ENCODE results near the gene UGCG. TPM values are rescaled to one million over a fixed set of nuclear protein-coding genes. Genes with fewer than 3 reads are reported as not detected.

Gene UGCG
- total and polyA plus RNA-seq, 2 of the 4 experiments (the other 2 are of a cell fraction) = 84.2 to 104 TPM

- H3K9ac ChIP-seq (ENCODE audit: low read depth, low read length) = no peak overlapping the region
- no peak overlapping the region for H2AK9ac ChIP-seq (replicated peaks; ENCODE audit: low read depth, low read length, poor library complexity)
- CTCF ChIA-PET = no interaction called here
- DNase-seq = no peak
- H3K23ac ChIP-seq (ENCODE audit: low read depth, low read length) = no peak overlapping the region
- no peaks in the 10 kb centered on the region for H3K79me1 ChIP-seq (ENCODE audit: low read depth in 1 of 2, low read length in 2 of 2)
- no peaks in the 10 kb centered on the region for H3K36me3 ChIP-seq (ENCODE audit: control insufficient read depth, insufficient read depth, low read length)
- H3K9me3 ChIP-seq (ENCODE audit: control insufficient read depth, insufficient read depth, low read length) = no peaks in the 10 kb centered on the region
- peak overlapping the region; percentile 77 for H2AFZ ChIP-seq (replicated peaks; ENCODE audit: low read length, poor library complexity)
- intact Hi-C loops (cut with micrococcal nuclease) = no loop called here
- H4K20me1 ChIP-seq (ENCODE audit: insufficient read depth, low read length) = no peaks in the 10 kb centered on the region
- peaks cover 3% of the 10 kb centered on the region for H3K4me1 ChIP-seq (ENCODE audit: control insufficient read depth, insufficient read depth, low read length)
- 100% methylated on average over 1 of the region's 3 CpGs; no CpG with 5 or more reads in 1 of the 2 experiments for WGBS, 2 experiments (ENCODE audit: extremely low coverage in 2 of 2, insufficient read length in 1 of 2)
- POLR2A ChIA-PET (ENCODE audit: unreplicated experiment) = no interaction called here
- peak overlapping the region; percentile 22 for H3K4ac ChIP-seq (ENCODE audit: low read depth, low read length)
- 0 out of 2 replicates have a peak, but pooled peaks cover 1% of the 10 kb centered on the region for H3K27me3 ChIP-seq (ENCODE audit: control insufficient read depth, insufficient read depth, low read length)
- no peak overlapping the region for H3K18ac ChIP-seq (ENCODE audit: low read depth, low read length)
- H4K5ac ChIP-seq (ENCODE audit: low read depth, low read length) = no peak overlapping the region
- no peak overlapping the region for H2BK5ac ChIP-seq (ENCODE audit: low read depth, low read length, poor library complexity, severe bottlenecking)
- H3K4me2 ChIP-seq (ENCODE audit: low read depth, low read length) = no peak overlapping the region
- no peak overlapping the region for H3K4me3 ChIP-seq (ENCODE audit: insufficient read depth, low read depth, low read length)
- no peak overlapping the region for H3K27ac ChIP-seq (ENCODE audit: insufficient read depth, low read length)
- no peak overlapping the region; the same call in 1 of the 2 replicates for H3K14ac ChIP-seq (replicated peaks; ENCODE audit: low read depth, low read length)
- TF ChIP-seq CTCF (conservative IDR thresholded peaks at IDR 0.05; ENCODE audit: low read depth, low read length) (no peak), CEBPB (IDR thresholded peaks at IDR 0.05; ENCODE audit: low read depth, low read length) (no peak), MAZ (IDR thresholded peaks at IDR 0.05; ENCODE audit: borderline replicate concordance, low read depth, low read length) (no peak), RFX5 (IDR thresholded peaks at IDR 0.05; ENCODE audit: low read depth, low read length) (no peak), RAD21 (IDR thresholded peaks at IDR 0.05; ENCODE audit: low read length) (no peak), CHD1 (IDR thresholded peaks at IDR 0.05; ENCODE audit: low read depth, low read length) (no peak), MAFK (IDR thresholded peaks at IDR 0.05; ENCODE audit: low read depth, low read length) (no peak), SMC3 (IDR thresholded peaks at IDR 0.05; ENCODE audit: low read depth, low read length) (no peak), USF2 (IDR thresholded peaks at IDR 0.05; ENCODE audit: low read depth, low read length) (no peak), POLR2A (IDR thresholded peaks at IDR 0.05; ENCODE audit: low read depth, low read length) (no peak), FOS (IDR thresholded peaks at IDR 0.05; ENCODE audit: low read depth, low read length) (no peak), NFE2L2 (IDR thresholded peaks at IDR 0.05; ENCODE audit: low read depth, low read length) (no peak), ELK1 (IDR thresholded peaks at IDR 0.05; ENCODE audit: borderline replicate concordance, low read depth, low read length) (no peak), MXI1 (IDR thresholded peaks at IDR 0.05; ENCODE audit: borderline replicate concordance, low read depth, low read length) (no peak)
- no peak overlapping the region for H4K8ac ChIP-seq (ENCODE audit: low read depth in 2 of 2, low read length in 2 of 2)
- H3K56ac ChIP-seq (ENCODE audit: extremely low read depth, insufficient read depth, low read length) = no peak overlapping the region
- H2BK20ac ChIP-seq (ENCODE audit: low read depth, low read length) = peak overlapping the region; percentile 6; the same call in 1 of the 2 replicates
- peak overlapping the region; percentile 13; the same call in 1 of the 2 replicates for H4K91ac ChIP-seq (ENCODE audit: insufficient read depth, low read depth, low read length)
- BruUV-seq (replicated peaks) = no TSS peak
- peak overlapping the region; percentile 20; the same call in 1 of the 3 replicates for H2BK15ac ChIP-seq (ENCODE audit: low read depth, low read length)
- dilution Hi-C loops (cut with HindIII; ENCODE audit: low sequenced_read_pairs, unreplicated experiment) = no loop called here
- H3K9me1 ChIP-seq (ENCODE audit: insufficient read depth, low read length) = peaks cover 4% of the 10 kb centered on the region
- ATAC-seq (ENCODE audit: low read depth) = no peak
- H2BK120ac ChIP-seq (ENCODE audit: low read depth, low read length) = peak overlapping the region; percentile 52; the same call in 1 of the 2 replicates
- in situ Hi-C loops (cut with MboI; ENCODE audit: low sequenced_read_pairs) = no loop called here
- H2AK5ac ChIP-seq (ENCODE audit: low read depth, low read length) = peak overlapping the region; percentile 91
Observed at GRCh38 chr9:111979561-111979960, 82.9 kb downstream of the UGCG start.
